Parathyroid adenoma (tissue), 2 donors: ENCODE data around the gene LRRC4C.

Experiments used
- H2AFZ ChIP-seq: fragments of 300-600 bp; sonication (generic); one replicate; pipeline ENCODE4 v1.7.0; 2017; ENCODE audit warnings: antibody characterized with exemption, mild to moderate bottlenecking
- H3K27ac ChIP-seq: fragments of 300-600 bp; sonication (generic); one replicate; pipeline ENCODE4 v1.7.0; 2017
- H3K27me3 ChIP-seq: fragments of 300-600 bp; sonication (generic); one replicate; pipeline ENCODE4 v1.7.0; 2017; ENCODE audit warnings: low read length; ENCODE audit not compliant: control insufficient read depth, insufficient read depth
- H3K36me3 ChIP-seq: fragments of 300-600 bp; sonication (generic); one replicate; pipeline ENCODE4 v1.7.0; 2017; ENCODE audit warnings: low read length; ENCODE audit not compliant: control insufficient read depth, insufficient read depth
- H3K4me1 ChIP-seq: fragments of 300-600 bp; sonication (generic); one replicate; pipeline ENCODE4 v1.7.0; 2017; ENCODE audit warnings: control low read depth
- H3K4me2 ChIP-seq: fragments of 300-600 bp; sonication (generic); one replicate; pipeline ENCODE4 v1.7.0; 2017; ENCODE audit warnings: low read length
- H3K4me3 ChIP-seq: fragments of 300-600 bp; sonication (generic); one replicate; pipeline ENCODE4 v1.7.0; 2017; ENCODE audit warnings: low read depth, low read length
- H3K79me2 ChIP-seq: fragments of 300-600 bp; sonication (generic); one replicate; pipeline ENCODE4 v1.7.0; 2017; ENCODE audit warnings: control low read depth
- H3K9ac ChIP-seq: fragments of 300-600 bp; sonication (generic); one replicate; pipeline ENCODE4 v1.7.0; 2017; ENCODE audit warnings: mild to moderate bottlenecking
- H3K9me3 ChIP-seq: fragments of 300-600 bp; sonication (generic); one replicate; pipeline ENCODE4 v1.7.0; 2017; ENCODE audit warnings: low read length; ENCODE audit not compliant: control insufficient read depth
- TF ChIP-seq, protein P1 (sequence below): fragments of 300-600 bp; sonication (generic); IDR thresholded peaks from one replicate; pipeline ENCODE4 v1.7.0; 2017; ENCODE audit warnings: antibody characterized with exemption, mild to moderate bottlenecking
- donor health status: primary hyperparathyroidism.

The LRRC4C gene

GRCh38 chr11:40183073-40184064 lies 1276.1 kb downstream of the LRRC4C start:
- no peaks in the 10 kb centered on the region for H3K27me3 ChIP-seq
- TF ChIP-seq, protein P1, sequence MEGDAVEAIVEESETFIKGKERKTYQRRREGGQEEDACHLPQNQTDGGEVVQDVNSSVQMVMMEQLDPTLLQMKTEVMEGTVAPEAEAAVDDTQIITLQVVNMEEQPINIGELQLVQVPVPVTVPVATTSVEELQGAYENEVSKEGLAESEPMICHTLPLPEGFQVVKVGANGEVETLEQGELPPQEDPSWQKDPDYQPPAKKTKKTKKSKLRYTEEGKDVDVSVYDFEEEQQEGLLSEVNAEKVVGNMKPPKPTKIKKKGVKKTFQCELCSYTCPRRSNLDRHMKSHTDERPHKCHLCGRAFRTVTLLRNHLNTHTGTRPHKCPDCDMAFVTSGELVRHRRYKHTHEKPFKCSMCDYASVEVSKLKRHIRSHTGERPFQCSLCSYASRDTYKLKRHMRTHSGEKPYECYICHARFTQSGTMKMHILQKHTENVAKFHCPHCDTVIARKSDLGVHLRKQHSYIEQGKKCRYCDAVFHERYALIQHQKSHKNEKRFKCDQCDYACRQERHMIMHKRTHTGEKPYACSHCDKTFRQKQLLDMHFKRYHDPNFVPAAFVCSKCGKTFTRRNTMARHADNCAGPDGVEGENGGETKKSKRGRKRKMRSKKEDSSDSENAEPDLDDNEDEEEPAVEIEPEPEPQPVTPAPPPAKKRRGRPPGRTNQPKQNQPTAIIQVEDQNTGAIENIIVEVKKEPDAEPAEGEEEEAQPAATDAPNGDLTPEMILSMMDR = no peak

GRCh38 chr11:40179541-40179940 lies 1279.9 kb downstream of the LRRC4C start:
- H3K4me3 ChIP-seq = no peak overlapping the region
- H3K9me3 ChIP-seq = no peaks in the 10 kb centered on the region
- H3K27me3 ChIP-seq = no peaks in the 10 kb centered on the region
- H3K9ac ChIP-seq = no peak overlapping the region
- H3K4me1 ChIP-seq = no peaks in the 10 kb centered on the region
- no peaks in the 10 kb centered on the region for H3K36me3 ChIP-seq
- H3K79me2 ChIP-seq = no peaks in the 10 kb centered on the region
- no peak overlapping the region for H3K4me2 ChIP-seq
- TF ChIP-seq, protein P1 = no peak
- no peak overlapping the region for H2AFZ ChIP-seq
- H3K27ac ChIP-seq = no peak overlapping the region

More at GRCh38 chr11:40183073-40184064, 1276.1 kb downstream of the LRRC4C start:
- Histone ChIP-seq H3K4me1 (no peaks in the 10 kb centered on the region), H2AFZ (no peak overlapping the region), H3K79me2 (no peaks in the 10 kb centered on the region), H3K9me3 (no peaks in the 10 kb centered on the region), H3K27ac (no peak overlapping the region), H3K36me3 (no peaks in the 10 kb centered on the region), H3K4me3 (no peak overlapping the region), H3K9ac (no peak overlapping the region), H3K4me2 (no peak overlapping the region)

DNA sequence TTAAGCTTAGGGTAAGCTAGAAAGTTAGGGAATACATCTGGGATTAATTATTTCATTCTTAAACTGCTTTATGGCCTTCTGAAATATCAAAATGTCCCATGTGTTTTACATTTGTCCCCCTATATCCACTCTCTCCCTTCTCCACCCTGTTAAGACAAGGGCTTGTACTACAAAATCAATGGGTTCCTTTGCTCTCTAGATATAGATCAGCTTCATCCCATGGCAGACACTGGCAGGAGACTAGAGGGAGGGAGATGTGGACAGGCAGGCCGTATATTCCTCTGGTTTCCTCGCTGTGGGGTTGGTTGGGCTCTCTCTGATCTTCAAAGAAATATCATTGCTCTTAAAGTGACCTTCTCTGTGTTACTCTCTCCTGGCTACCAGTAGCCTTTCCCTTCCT lies 1281.0 kb downstream of the LRRC4C start:
- no peaks in the 10 kb centered on the region for H3K27me3 ChIP-seq
- H3K4me3 ChIP-seq = no peak overlapping the region
- no peaks in the 10 kb centered on the region for H3K4me1 ChIP-seq
- no peaks in the 10 kb centered on the region for H3K36me3 ChIP-seq
- H3K4me2 ChIP-seq = no peak overlapping the region
- H3K27ac ChIP-seq = no peak overlapping the region
- no peak overlapping the region for H3K9ac ChIP-seq
- TF ChIP-seq, protein P1 = no peak
- H3K79me2 ChIP-seq = no peaks in the 10 kb centered on the region
- H3K9me3 ChIP-seq = no peaks in the 10 kb centered on the region
- no peak overlapping the region for H2AFZ ChIP-seq

GRCh38 chr11:40175980-40176379 lies 1283.5 kb downstream of the LRRC4C start:
- no peak overlapping the region for H2AFZ ChIP-seq
- H3K36me3 ChIP-seq = no peaks in the 10 kb centered on the region
- no peak overlapping the region for H3K4me3 ChIP-seq
- TF ChIP-seq, protein P1 = no peak
- no peaks in the 10 kb centered on the region for H3K9me3 ChIP-seq
- no peaks in the 10 kb centered on the region for H3K4me1 ChIP-seq
- no peaks in the 10 kb centered on the region for H3K79me2 ChIP-seq
- H3K27me3 ChIP-seq = no peaks in the 10 kb centered on the region
- H3K4me2 ChIP-seq = no peak overlapping the region
- no peak overlapping the region for H3K9ac ChIP-seq
- H3K27ac ChIP-seq = no peak overlapping the region
